Type B pancreatic cell (in vitro differentiated cells): ENCODE data around the gene INF2. TPM values are rescaled to one million over a fixed set of nuclear protein-coding genes. Genes with fewer than 3 reads are reported as not detected.

Experiments used
- DNase-seq: peaks from one replicate; pipeline ENCODE4 v3.0.0; 2021; ENCODE audit warnings: mixed read lengths; ENCODE audit not compliant: unreplicated experiment; ENCODE audit errors: extremely low spot score
- H3K27ac Mint-ChIP-seq: 2 replicates; pipeline ENCODE4 v1.8.0; 2021; ENCODE audit warnings: mild to moderate bottlenecking, mixed read lengths
- H3K27me3 Mint-ChIP-seq: 2 replicates; pipeline ENCODE4 v1.8.0; 2021; ENCODE audit warnings: mixed read lengths
- H3K36me3 Mint-ChIP-seq: 2 replicates; pipeline ENCODE4 v1.8.0; 2021; ENCODE audit warnings: mixed read lengths
- H3K4me1 Mint-ChIP-seq: one replicate; pipeline ENCODE4 v1.8.0; 2021; ENCODE audit warnings: mixed read lengths; ENCODE audit not compliant: unreplicated experiment
- H3K4me3 Mint-ChIP-seq: 2 replicates; pipeline ENCODE4 v1.8.0; 2021; ENCODE audit warnings: mild to moderate bottlenecking, mixed read lengths
- H3K9me3 Mint-ChIP-seq: 2 replicates; pipeline ENCODE4 v1.8.0; 2021; ENCODE audit warnings: mixed read lengths
- CTCF ChIP-seq: fragments of 200-600 bp; sonication (generic); conservative IDR thresholded peaks from 2 replicates; pipeline ENCODE4 v1.5.0; 2021; ENCODE audit warnings: antibody characterized with exemption, mild to moderate bottlenecking
- total RNA-seq: library from RNA; stranded (reverse); gene quantifications from 2 replicates; pipeline ENCODE4 v1.2.1, GENCODE V29; 2021; ENCODE audit warnings: low replicate concordance

Gene INF2
- total RNA-seq, 1 donor from 2014 or later, result 45.6 TPM

GRCh38 chr14:104752735-104753527, 63.5 kb downstream of the INF2 start, which contains the start of gene SIVA1:
TSS of gene SIVA1 (plus strand) at chr14:104753147. CDS start at chr14:104753202, 55 bp downstream.
- H3K4me1 Mint-ChIP-seq, result peaks cover 35% of the 10 kb centered on the region
- H3K27ac Mint-ChIP-seq, result peak within 1 kb of the TSS; percentile 95
- no peaks in the 10 kb centered on the region for H3K27me3 Mint-ChIP-seq

GRCh38 chr14:104753528-104754212, 64.3 kb downstream of the INF2 start:
- peak overlapping the region; percentile 90 for H3K4me3 Mint-ChIP-seq
- peaks cover 27% of the 10 kb centered on the region for H3K4me1 Mint-ChIP-seq
- no peaks in the 10 kb centered on the region for H3K27me3 Mint-ChIP-seq
- peak overlapping the region; percentile 95 for H3K27ac Mint-ChIP-seq
- H3K36me3 Mint-ChIP-seq, result peaks cover 11% of the 10 kb centered on the region
- TF ChIP-seq CTCF, result no peak
- no peaks in the 10 kb centered on the region for H3K9me3 Mint-ChIP-seq
- no peak for DNase-seq

More at GRCh38 chr14:104752735-104753527, 63.5 kb downstream of the INF2 start, which contains the start of gene SIVA1:
- peaks cover 11% of the 10 kb centered on the region for H3K36me3 Mint-ChIP-seq
- no peak for TF ChIP-seq CTCF
- H3K9me3 Mint-ChIP-seq, result no peaks in the 10 kb centered on the region
- DNase-seq, result peak; percentile 100
- H3K4me3 Mint-ChIP-seq, result peak within 1 kb of the TSS; percentile 90

DNA sequence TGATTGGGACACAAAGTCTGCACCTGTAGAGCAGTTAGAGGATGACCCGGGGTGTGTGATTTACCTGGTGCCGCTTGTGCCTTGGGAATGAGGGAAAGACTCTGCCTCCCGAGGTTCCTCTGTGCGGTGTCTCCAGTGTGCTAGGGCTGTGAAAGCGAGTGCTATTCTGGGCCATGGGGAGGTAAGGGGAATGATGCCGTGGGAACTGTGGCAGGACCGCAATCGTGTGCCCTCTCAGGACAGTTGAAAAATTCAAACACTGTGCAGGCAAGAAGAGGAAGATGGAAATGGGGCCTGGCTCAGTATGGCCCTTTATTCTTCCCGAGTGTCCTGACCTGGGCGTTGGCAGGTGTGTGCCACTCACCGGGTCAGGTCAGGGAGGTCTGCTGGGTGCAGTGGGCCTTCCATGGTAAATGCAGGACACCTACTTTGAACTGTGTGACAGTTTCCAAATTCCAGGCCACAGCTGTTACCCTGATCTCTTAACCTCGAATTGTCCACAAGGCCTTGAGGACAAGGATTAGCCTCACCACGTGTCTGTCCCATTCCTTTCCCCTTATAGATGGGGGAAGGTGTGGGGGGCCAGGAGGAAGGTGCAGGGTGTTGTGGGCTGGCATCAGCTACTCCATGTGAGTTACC, 64.9 kb downstream of the INF2 start:
- Mint-ChIP-seq H3K27me3 (no peaks in the 10 kb centered on the region), H3K9me3 (no peaks in the 10 kb centered on the region), H3K4me3 (peak overlapping the region; percentile 90), H3K27ac (peak overlapping the region; percentile 95), H3K4me1 (peaks cover 21% of the 10 kb centered on the region), H3K36me3 (peaks cover 15% of the 10 kb centered on the region)
- no peak for DNase-seq
- no peak for TF ChIP-seq CTCF

- Mint-ChIP-seq H3K4me1 (peaks cover 12% of the 10 kb centered on the region), H3K27me3 (no peaks in the 10 kb centered on the region), H3K27ac (no peak overlapping the region), H3K36me3 (peaks cover 15% of the 10 kb centered on the region), H3K4me3 (no peak overlapping the region), H3K9me3 (no peaks in the 10 kb centered on the region)
- no peak for DNase-seq
- TF ChIP-seq CTCF, result no peak
Measured at GRCh38 chr14:104755621-104756020, 66.2 kb downstream of the INF2 start.

DNA sequence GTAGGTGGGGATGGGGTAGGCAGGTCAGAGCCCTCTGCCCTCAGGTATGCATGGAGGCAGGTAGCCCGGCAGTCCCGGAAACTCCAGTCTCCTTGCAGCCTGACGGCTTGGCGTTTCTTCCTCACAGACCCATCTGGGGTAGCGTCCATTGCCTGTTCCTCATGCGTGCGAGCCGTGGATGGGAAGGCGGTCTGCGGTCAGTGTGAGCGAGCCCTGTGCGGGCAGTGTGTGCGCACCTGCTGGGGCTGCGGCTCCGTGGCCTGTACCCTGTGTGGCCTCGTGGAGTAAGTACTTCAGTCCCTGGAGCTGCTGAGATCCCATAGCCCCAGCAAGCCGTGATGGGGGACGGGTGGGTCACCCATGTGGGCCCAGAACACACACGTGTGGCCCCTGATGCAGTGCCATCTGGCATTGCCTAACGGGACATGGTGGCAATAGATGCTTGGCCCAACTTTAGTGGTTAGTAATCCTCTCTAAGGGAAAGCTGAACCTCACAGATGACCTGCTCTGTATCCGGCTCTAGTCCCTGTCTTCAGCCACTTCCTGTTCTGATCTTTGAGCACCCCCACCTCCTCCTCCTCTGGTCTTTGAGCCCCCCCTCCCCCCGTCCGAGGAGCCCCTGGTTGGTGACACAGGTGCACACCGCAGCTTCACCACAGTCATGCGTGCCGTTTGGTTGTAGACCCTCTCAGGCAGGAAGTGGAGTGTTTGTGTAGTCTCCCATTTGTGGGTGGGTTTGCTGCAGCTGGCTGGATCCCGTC, 67.2 kb downstream of the INF2 start:
- no peak for TF ChIP-seq CTCF
- Mint-ChIP-seq H3K27ac (no peak overlapping the region), H3K9me3 (no peaks in the 10 kb centered on the region), H3K4me3 (no peak overlapping the region), H3K36me3 (peaks cover 22% of the 10 kb centered on the region), H3K27me3 (no peaks in the 10 kb centered on the region), H3K4me1 (peaks cover 12% of the 10 kb centered on the region)
- no peak for DNase-seq
